Measurements from ENCODE around the gene SPART.

- TF ChIP-seq CTCF (conservative IDR thresholded peaks at IDR 0.05; ENCODE audit: low read depth, low read length) (no peak), EZH2 (IDR thresholded peaks at IDR 0.05; ENCODE audit: borderline replicate concordance, low read depth, low read length, poor library complexity, severe bottlenecking) (no peak)
These were observed 52.1 kb downstream of the SPART start for GRCh38 chr13:36294096-36294495.
